ENCODE results near the gene SPAG17. TPM values are rescaled to one million over a fixed set of nuclear protein-coding genes. Genes with fewer than 3 reads are reported as not detected.

The SPAG17 gene
- total RNA-seq (2014; rRNA removed; shearing (Covaris generic)) (1.1 and 1.6 TPM in 2 replicates), polyA plus RNA-seq (2016; fragmentation: Nextera tagmentation; extraction: Ambion mirVana) (1.0 and 1.9 TPM in 2 replicates)
- long read RNA-seq: 0 reads

GRCh38 chr1:118185084-118185832 lies at the start of gene SPAG17:
Gene SPAG17, minus strand, starts transcription at chr1:118185228. Its CDS starts 71 bp downstream, at chr1:118185157.
- H3K9me3 Mint-ChIP-seq: peaks cover 4% of the 10 kb centered on the region; the same call in 2 of the 3 replicates
- H4K20me1 ChIP-seq (replicated peaks; ENCODE audit: insufficient read depth): no peaks in the 10 kb centered on the region
- peaks cover 24% of the 10 kb centered on the region for H3K4me1 ChIP-seq (ENCODE audit: insufficient read depth)
- no peak within 1 kb of the TSS for H3K27ac ChIP-seq (ENCODE audit: low read depth)
- peak within 1 kb of the TSS; percentile 82 for H3K4me3 Mint-ChIP-seq
- H3K4me3 ChIP-seq: peak within 1 kb of the TSS; percentile 65
- no peaks in the 10 kb centered on the region for H3K27me3 ChIP-seq (ENCODE audit: insufficient read depth)
- peaks cover 30% of the 10 kb centered on the region for H3K4me1 Mint-ChIP-seq
- TF ChIP-seq POLR2AphosphoS5 (IDR thresholded peaks at IDR 0.05; ENCODE audit: low read depth) (no peak), CREB1 (CRISPR knock-in tag; IDR thresholded peaks at IDR 0.05; ENCODE audit: low read depth) (peak; percentile 78), EZH2 (IDR thresholded peaks at IDR 0.05; ENCODE audit: low read depth, unreplicated experiment) (no peak), ZNF331 (CRISPR knock-in tag; IDR thresholded peaks at IDR 0.05; ENCODE audit: low read depth) (no peak), CTCF (conservative IDR thresholded peaks at IDR 0.05; ENCODE audit: low read depth in 2 of 2) (peak; percentile 49 to 65)
- TF ChIP-seq, protein P1, sequence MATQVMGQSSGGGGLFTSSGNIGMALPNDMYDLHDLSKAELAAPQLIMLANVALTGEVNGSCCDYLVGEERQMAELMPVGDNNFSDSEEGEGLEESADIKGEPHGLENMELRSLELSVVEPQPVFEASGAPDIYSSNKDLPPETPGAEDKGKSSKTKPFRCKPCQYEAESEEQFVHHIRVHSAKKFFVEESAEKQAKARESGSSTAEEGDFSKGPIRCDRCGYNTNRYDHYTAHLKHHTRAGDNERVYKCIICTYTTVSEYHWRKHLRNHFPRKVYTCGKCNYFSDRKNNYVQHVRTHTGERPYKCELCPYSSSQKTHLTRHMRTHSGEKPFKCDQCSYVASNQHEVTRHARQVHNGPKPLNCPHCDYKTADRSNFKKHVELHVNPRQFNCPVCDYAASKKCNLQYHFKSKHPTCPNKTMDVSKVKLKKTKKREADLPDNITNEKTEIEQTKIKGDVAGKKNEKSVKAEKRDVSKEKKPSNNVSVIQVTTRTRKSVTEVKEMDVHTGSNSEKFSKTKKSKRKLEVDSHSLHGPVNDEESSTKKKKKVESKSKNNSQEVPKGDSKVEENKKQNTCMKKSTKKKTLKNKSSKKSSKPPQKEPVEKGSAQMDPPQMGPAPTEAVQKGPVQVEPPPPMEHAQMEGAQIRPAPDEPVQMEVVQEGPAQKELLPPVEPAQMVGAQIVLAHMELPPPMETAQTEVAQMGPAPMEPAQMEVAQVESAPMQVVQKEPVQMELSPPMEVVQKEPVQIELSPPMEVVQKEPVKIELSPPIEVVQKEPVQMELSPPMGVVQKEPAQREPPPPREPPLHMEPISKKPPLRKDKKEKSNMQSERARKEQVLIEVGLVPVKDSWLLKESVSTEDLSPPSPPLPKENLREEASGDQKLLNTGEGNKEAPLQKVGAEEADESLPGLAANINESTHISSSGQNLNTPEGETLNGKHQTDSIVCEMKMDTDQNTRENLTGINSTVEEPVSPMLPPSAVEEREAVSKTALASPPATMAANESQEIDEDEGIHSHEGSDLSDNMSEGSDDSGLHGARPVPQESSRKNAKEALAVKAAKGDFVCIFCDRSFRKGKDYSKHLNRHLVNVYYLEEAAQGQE (IDR thresholded peaks at IDR 0.05; ENCODE audit: unreplicated experiment): no peak
- H3K79me2 ChIP-seq (replicated peaks; ENCODE audit: insufficient read depth): no peaks in the 10 kb centered on the region
- H3K4me2 ChIP-seq: peak within 1 kb of the TSS; percentile 76
- peak within 1 kb of the TSS; percentile 74 for H3K27ac Mint-ChIP-seq
- no peaks in the 10 kb centered on the region for H3F3A ChIP-seq (replicated peaks; ENCODE audit: low read depth)
- peak within 1 kb of the TSS; percentile 80; the same call in 1 of the 2 replicates for H2AFZ ChIP-seq
- no peaks in the 10 kb centered on the region; the same call in 1 of the 2 replicates for H3K9me2 ChIP-seq (ENCODE audit: insufficient read depth)
- peaks cover 9% of the 10 kb centered on the region; the same call in 2 of the 3 replicates for H3K36me3 Mint-ChIP-seq (ENCODE audit: low read depth)
- peak; percentile 97 for ATAC-seq
- peak; percentile 99 for DNase-seq (ENCODE audit: low spot score)
- no peaks in the 10 kb centered on the region for H3K27me3 Mint-ChIP-seq (ENCODE audit: insufficient read depth, low read depth, poor library complexity)
- no peaks in the 10 kb centered on the region for H3K36me3 ChIP-seq (ENCODE audit: insufficient read depth)

- no peak for ATAC-seq
- peaks cover 2% of the 10 kb centered on the region; the same call in 1 of the 3 replicates for H3K4me1 Mint-ChIP-seq
- no peak for TF ChIP-seq EZH2phosphoT487 (IDR thresholded peaks at IDR 0.05; ENCODE audit: unreplicated experiment)
- no peak for TF ChIP-seq CREB1 (CRISPR knock-in tag; IDR thresholded peaks at IDR 0.05; ENCODE audit: low read depth)
- TF ChIP-seq, protein P2, sequence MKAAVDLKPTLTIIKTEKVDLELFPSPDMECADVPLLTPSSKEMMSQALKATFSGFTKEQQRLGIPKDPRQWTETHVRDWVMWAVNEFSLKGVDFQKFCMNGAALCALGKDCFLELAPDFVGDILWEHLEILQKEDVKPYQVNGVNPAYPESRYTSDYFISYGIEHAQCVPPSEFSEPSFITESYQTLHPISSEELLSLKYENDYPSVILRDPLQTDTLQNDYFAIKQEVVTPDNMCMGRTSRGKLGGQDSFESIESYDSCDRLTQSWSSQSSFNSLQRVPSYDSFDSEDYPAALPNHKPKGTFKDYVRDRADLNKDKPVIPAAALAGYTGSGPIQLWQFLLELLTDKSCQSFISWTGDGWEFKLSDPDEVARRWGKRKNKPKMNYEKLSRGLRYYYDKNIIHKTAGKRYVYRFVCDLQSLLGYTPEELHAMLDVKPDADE (IDR thresholded peaks at IDR 0.05): no peak
- TF ChIP-seq EZH2 (IDR thresholded peaks at IDR 0.05; ENCODE audit: low read depth, unreplicated experiment): no peak
- TF ChIP-seq JUNB (IDR thresholded peaks at IDR 0.05; ENCODE audit: unreplicated experiment): no peak
- no peak for TF ChIP-seq ZNF331 (CRISPR knock-in tag; IDR thresholded peaks at IDR 0.05; ENCODE audit: low read depth)
- no peak for TF ChIP-seq POLR2AphosphoS5 (IDR thresholded peaks at IDR 0.05; ENCODE audit: low read depth)
Observed at GRCh38 chr1:118225471-118225870, 40.4 kb upstream of the SPAG17 start.

More at GRCh38 chr1:118225471-118225870, 40.4 kb upstream of the SPAG17 start:
- Histone ChIP-seq H2AFZ (no peak overlapping the region), H3F3A (replicated peaks; ENCODE audit: low read depth) (no peaks in the 10 kb centered on the region), H3K4me1 (ENCODE audit: insufficient read depth) (no peaks in the 10 kb centered on the region), H3K4me2 (no peak overlapping the region), H3K79me2 (replicated peaks; ENCODE audit: insufficient read depth) (no peaks in the 10 kb centered on the region), H4K20me1 (replicated peaks; ENCODE audit: insufficient read depth) (no peaks in the 10 kb centered on the region), H3K9me2 (ENCODE audit: insufficient read depth) (peaks cover 5% of the 10 kb centered on the region; the same call in 1 of the 2 replicates), H3K27ac (ENCODE audit: low read depth) (no peak overlapping the region), H3K4me3 (no peak overlapping the region), H3K27me3 (ENCODE audit: insufficient read depth) (no peaks in the 10 kb centered on the region), H3K36me3 (ENCODE audit: insufficient read depth) (no peaks in the 10 kb centered on the region)
- H3K27ac Mint-ChIP-seq: no peak overlapping the region
- H3K4me3 Mint-ChIP-seq: no peak overlapping the region
- no peaks in the 10 kb centered on the region for H3K36me3 Mint-ChIP-seq (ENCODE audit: low read depth)
- peaks cover 5% of the 10 kb centered on the region; the same call in 1 of the 3 replicates for H3K9me3 Mint-ChIP-seq
- DNase-seq (ENCODE audit: low spot score): no peak
- H3K27me3 Mint-ChIP-seq (ENCODE audit: insufficient read depth, low read depth, poor library complexity): no peaks in the 10 kb centered on the region
